Kasumi-1 (cell line): ENCODE measurements around the gene TMEM184C.

ENCODE experiments used
- DNase-seq, 2 experiments: peaks; one replicate each; lab custom pipeline; 2025; lab: John Stamatoyannopoulos, UW

Gene TMEM184C

GRCh38 chr4:147655639-147656038 is 38.4 kb downstream of the TMEM184C start:
- no peak for DNase-seq

- DNase-seq = no peak
These were observed 41.3 kb downstream of the TMEM184C start for GRCh38 chr4:147658501-147658900.

GRCh38 chr4:147674073-147674472 is 56.9 kb downstream of the TMEM184C start:
- no peak for DNase-seq

- DNase-seq = no peak
These were observed 57.3 kb downstream of the TMEM184C start for GRCh38 chr4:147674496-147674895.

- DNase-seq = no peak
These were observed 60.9 kb downstream of the TMEM184C start for GRCh38 chr4:147678106-147678505.

GRCh38 chr4:147678796-147679549 is 61.8 kb downstream of the TMEM184C start:
- no peak for DNase-seq

GRCh38 chr4:147682755-147683154 is 65.6 kb downstream of the TMEM184C start:
- no peak for DNase-seq

GRCh38 chr4:147683188-147683591 is 66.0 kb downstream of the TMEM184C start:
- peak; percentile 45 to 58 for DNase-seq

- peak; percentile 74 to 83 for DNase-seq
These were observed 66.8 kb downstream of the TMEM184C start, which contains the start of gene PRMT9 for GRCh38 chr4:147683717-147684700. PRMT9 (minus strand) TSS chr4:147684163; CDS start chr4:147683987, 176 bp downstream.

- no peak for DNase-seq
These were observed 71.9 kb downstream of the TMEM184C start for GRCh38 chr4:147689067-147689466.

GRCh38 chr4:147691820-147692219 is 74.6 kb downstream of the TMEM184C start:
- no peak for DNase-seq

- DNase-seq = no peak
These were observed 76.0 kb downstream of the TMEM184C start for GRCh38 chr4:147693218-147693617.

GRCh38 chr4:147696866-147697265 is 79.7 kb downstream of the TMEM184C start:
- DNase-seq = no peak

- DNase-seq = no peak
These were observed 87.6 kb downstream of the TMEM184C start for GRCh38 chr4:147704846-147705245.

GRCh38 chr4:147707892-147708672 is 90.9 kb downstream of the TMEM184C start:
- peak; percentile 49 to 72 for DNase-seq

GRCh38 chr4:147709999-147710398 is 92.8 kb downstream of the TMEM184C start:
- DNase-seq = no peak

- DNase-seq = no peak
These were observed 97.6 kb downstream of the TMEM184C start for GRCh38 chr4:147714575-147715401.

GRCh38 chr4:147717878-147718277 is 100.7 kb downstream of the TMEM184C start:
- DNase-seq = no peak
